ENCODE measurements around the gene VEPH1. TPM values are rescaled to one million over a fixed set of nuclear protein-coding genes. Genes with fewer than 3 reads are reported as not detected.

Gene VEPH1
- total RNA-seq, 5 donors from 2014 or later (not counting 1 experiment from before 2014, with no cell fraction given) = 0.33 to 0.67 (median 0.35) TPM; not detected in 2

- no peak for ATAC-seq (replicated peaks in 1 of 4)
- POLR2A ChIA-PET = no interaction called here
- Histone ChIP-seq H3K4me1 (ENCODE audit: control insufficient read depth in 1 of 2, extremely low read depth in 1 of 2, insufficient read depth in 2 of 2, low read length in 2 of 2) (no peaks in the 10 kb centered on the region), H3K27me3 (replicated peaks in 1 of 2; ENCODE audit: control insufficient read depth in 2 of 2, extremely low read depth in 1 of 2, insufficient read depth in 2 of 2, low read length in 1 of 2) (no peaks in the 10 kb centered on the region), H3K27ac (ENCODE audit: low read length) (no peak overlapping the region), H3K36me3 (ENCODE audit: control insufficient read depth in 2 of 2, extremely low read depth in 1 of 2, insufficient read depth in 1 of 2, low read length in 1 of 2) (no peaks in the 10 kb centered on the region), H3K9me3 (no peaks in the 10 kb centered on the region), H3K4me3 (ENCODE audit: control insufficient read depth in 1 of 2, extremely low read depth in 1 of 2, low read length in 1 of 2) (no peak overlapping the region)
- Mint-ChIP-seq H3K4me3 (no peak overlapping the region), H3K27me3 (no peaks in the 10 kb centered on the region), H3K36me3 (no peaks in the 10 kb centered on the region), H3K27ac (no peak overlapping the region), H3K4me1 (no peaks in the 10 kb centered on the region), H3K9me3 (no peaks in the 10 kb centered on the region)
- no peak for DNase-seq
- CTCF ChIA-PET = interaction anchor here in 1 of 2 donors (0.6 kb wide), 1 partner anchor 13 kb away, joined by 3 read pairs; no protein-coding TSS in a partner anchor
- 86% methylated on average over 1 of the region's 2 CpGs for WGBS (ENCODE audit: insufficient coverage)
These were observed 222.4 kb downstream of the VEPH1 start for GRCh38 chr3:157280786-157281185.

- Mint-ChIP-seq H3K4me1 (no peaks in the 10 kb centered on the region), H3K36me3 (no peaks in the 10 kb centered on the region), H3K4me3 (no peak overlapping the region), H3K9me3 (no peaks in the 10 kb centered on the region), H3K27me3 (no peaks in the 10 kb centered on the region), H3K27ac (no peak overlapping the region)
- H3K36me3 ChIP-seq (ENCODE audit: control insufficient read depth in 2 of 2, extremely low read depth in 1 of 2, insufficient read depth in 1 of 2, low read length in 1 of 2) = no peaks in the 10 kb centered on the region
- no peaks in the 10 kb centered on the region for H3K27me3 ChIP-seq (replicated peaks in 1 of 2; ENCODE audit: control insufficient read depth in 2 of 2, extremely low read depth in 1 of 2, insufficient read depth in 2 of 2, low read length in 1 of 2)
- H3K4me3 ChIP-seq (ENCODE audit: control insufficient read depth in 1 of 2, extremely low read depth in 1 of 2, low read length in 1 of 2) = no peak overlapping the region
- no peak overlapping the region for H3K27ac ChIP-seq (ENCODE audit: low read length)
- H3K4me1 ChIP-seq (ENCODE audit: control insufficient read depth in 1 of 2, extremely low read depth in 1 of 2, insufficient read depth in 2 of 2, low read length in 2 of 2) = no peaks in the 10 kb centered on the region
- ATAC-seq (replicated peaks in 1 of 4) (no peak), DNase-seq (no peak)
- H3K9me3 ChIP-seq = no peaks in the 10 kb centered on the region
- ChIA-PET POLR2A (no interaction called here), CTCF (interaction anchor here in 1 of 2 donors (0.6 kb wide), 1 partner anchor 13 kb away, joined by 3 read pairs; no protein-coding TSS in a partner anchor)
These were observed 222.9 kb downstream of the VEPH1 start for GRCh38 chr3:157280354-157280753.

GRCh38 chr3:157279237-157279636 lies 224.0 kb downstream of the VEPH1 start:
- Mint-ChIP-seq H3K27me3 (no peaks in the 10 kb centered on the region), H3K27ac (no peak overlapping the region), H3K36me3 (no peaks in the 10 kb centered on the region), H3K9me3 (no peaks in the 10 kb centered on the region), H3K4me1 (no peaks in the 10 kb centered on the region), H3K4me3 (no peak overlapping the region)
- ATAC-seq (replicated peaks in 1 of 4) = no peak
- 92% methylated on average over 1 of the region's 1 CpG for WGBS (ENCODE audit: insufficient coverage)
- DNase-seq = no peak
- ChIA-PET CTCF (no interaction called here), POLR2A (no interaction called here)
- Histone ChIP-seq H3K4me1 (ENCODE audit: control insufficient read depth in 1 of 2, extremely low read depth in 1 of 2, insufficient read depth in 2 of 2, low read length in 2 of 2) (no peaks in the 10 kb centered on the region), H3K4me3 (ENCODE audit: control insufficient read depth in 1 of 2, extremely low read depth in 1 of 2, low read length in 1 of 2) (no peak overlapping the region), H3K27me3 (replicated peaks in 1 of 2; ENCODE audit: control insufficient read depth in 2 of 2, extremely low read depth in 1 of 2, insufficient read depth in 2 of 2, low read length in 1 of 2) (no peaks in the 10 kb centered on the region), H3K9me3 (no peaks in the 10 kb centered on the region), H3K36me3 (ENCODE audit: control insufficient read depth in 2 of 2, extremely low read depth in 1 of 2, insufficient read depth in 1 of 2, low read length in 1 of 2) (no peaks in the 10 kb centered on the region), H3K27ac (ENCODE audit: low read length) (no peak overlapping the region)

- no CpG with 5 or more reads among the region's 3 CpGs for WGBS (ENCODE audit: insufficient coverage)
- H3K36me3 ChIP-seq (ENCODE audit: control insufficient read depth in 2 of 2, extremely low read depth in 1 of 2, insufficient read depth in 1 of 2, low read length in 1 of 2) = no peaks in the 10 kb centered on the region
- CTCF ChIA-PET = no interaction called here
These were observed 226.4 kb downstream of the VEPH1 start for GRCh38 chr3:157276801-157277200.

GRCh38 chr3:157275832-157276231 lies 227.4 kb downstream of the VEPH1 start:
- no peak for ATAC-seq (replicated peaks in 1 of 4)
- POLR2A ChIA-PET = no interaction called here

More at GRCh38 chr3:157276801-157277200, 226.4 kb downstream of the VEPH1 start:
- no peak overlapping the region for H3K4me3 ChIP-seq (ENCODE audit: control insufficient read depth in 1 of 2, extremely low read depth in 1 of 2, low read length in 1 of 2)
- Mint-ChIP-seq H3K4me1 (no peaks in the 10 kb centered on the region), H3K36me3 (no peaks in the 10 kb centered on the region), H3K27ac (no peak overlapping the region), H3K27me3 (no peaks in the 10 kb centered on the region), H3K9me3 (no peaks in the 10 kb centered on the region), H3K4me3 (no peak overlapping the region)
- no peaks in the 10 kb centered on the region for H3K9me3 ChIP-seq
- H3K27ac ChIP-seq (ENCODE audit: low read length) = no peak overlapping the region
- H3K27me3 ChIP-seq (replicated peaks in 1 of 2; ENCODE audit: control insufficient read depth in 2 of 2, extremely low read depth in 1 of 2, insufficient read depth in 2 of 2, low read length in 1 of 2) = no peaks in the 10 kb centered on the region
- ATAC-seq (replicated peaks in 1 of 4) = no peak
- POLR2A ChIA-PET = no interaction called here
- no peaks in the 10 kb centered on the region for H3K4me1 ChIP-seq (ENCODE audit: control insufficient read depth in 1 of 2, extremely low read depth in 1 of 2, insufficient read depth in 2 of 2, low read length in 2 of 2)
- DNase-seq = no peak

GRCh38 chr3:157274644-157275137 lies 228.5 kb downstream of the VEPH1 start:
- H3K27ac Mint-ChIP-seq = no peak overlapping the region
- no peaks in the 10 kb centered on the region for H3K27me3 ChIP-seq (replicated peaks in 1 of 2; ENCODE audit: control insufficient read depth in 2 of 2, extremely low read depth in 1 of 2, insufficient read depth in 2 of 2, low read length in 1 of 2)
- no peak overlapping the region for H3K4me3 Mint-ChIP-seq
- no peaks in the 10 kb centered on the region for H3K9me3 ChIP-seq
- ChIA-PET POLR2A (no interaction called here), CTCF (interaction anchor here in 1 of 2 donors (0.6 kb wide), 1 partner anchor 9 kb away, joined by 3 read pairs; no protein-coding TSS in a partner anchor)
- no peak overlapping the region for H3K27ac ChIP-seq (ENCODE audit: low read length)
- no peaks in the 10 kb centered on the region for H3K36me3 ChIP-seq (ENCODE audit: control insufficient read depth in 2 of 2, extremely low read depth in 1 of 2, insufficient read depth in 1 of 2, low read length in 1 of 2)
- no CpG with 5 or more reads among the region's 2 CpGs for WGBS (ENCODE audit: insufficient coverage)
- H3K9me3 Mint-ChIP-seq = no peaks in the 10 kb centered on the region
- no peaks in the 10 kb centered on the region for H3K4me1 ChIP-seq (ENCODE audit: control insufficient read depth in 1 of 2, extremely low read depth in 1 of 2, insufficient read depth in 2 of 2, low read length in 2 of 2)
- H3K36me3 Mint-ChIP-seq = no peaks in the 10 kb centered on the region
- no peaks in the 10 kb centered on the region for H3K4me1 Mint-ChIP-seq
- no peak overlapping the region for H3K4me3 ChIP-seq (ENCODE audit: control insufficient read depth in 1 of 2, extremely low read depth in 1 of 2, low read length in 1 of 2)
- no peaks in the 10 kb centered on the region for H3K27me3 Mint-ChIP-seq
- DNase-seq (no peak), ATAC-seq (replicated peaks in 1 of 4) (no peak)

More at GRCh38 chr3:157275832-157276231, 227.4 kb downstream of the VEPH1 start:
- no peak for DNase-seq
- H3K4me3 Mint-ChIP-seq = no peak overlapping the region
- Histone ChIP-seq H3K4me1 (ENCODE audit: control insufficient read depth in 1 of 2, extremely low read depth in 1 of 2, insufficient read depth in 2 of 2, low read length in 2 of 2) (no peaks in the 10 kb centered on the region), H3K27ac (ENCODE audit: low read length) (no peak overlapping the region), H3K27me3 (replicated peaks in 1 of 2; ENCODE audit: control insufficient read depth in 2 of 2, extremely low read depth in 1 of 2, insufficient read depth in 2 of 2, low read length in 1 of 2) (no peaks in the 10 kb centered on the region), H3K36me3 (ENCODE audit: control insufficient read depth in 2 of 2, extremely low read depth in 1 of 2, insufficient read depth in 1 of 2, low read length in 1 of 2) (no peaks in the 10 kb centered on the region), H3K4me3 (ENCODE audit: control insufficient read depth in 1 of 2, extremely low read depth in 1 of 2, low read length in 1 of 2) (no peak overlapping the region), H3K9me3 (no peaks in the 10 kb centered on the region)
- no peaks in the 10 kb centered on the region for H3K27me3 Mint-ChIP-seq
- CTCF ChIA-PET = interaction anchor here in 1 of 2 donors (0.5 kb wide), 1 partner anchor 37 kb away, joined by 3 read pairs; no protein-coding TSS in a partner anchor
- no peak overlapping the region for H3K27ac Mint-ChIP-seq
- no CpG with 5 or more reads among the region's 2 CpGs for WGBS (ENCODE audit: insufficient coverage)
- H3K4me1 Mint-ChIP-seq = no peaks in the 10 kb centered on the region
- H3K36me3 Mint-ChIP-seq = no peaks in the 10 kb centered on the region
- H3K9me3 Mint-ChIP-seq = no peaks in the 10 kb centered on the region
